WERI-Rb-1 (cell line): ENCODE results near the gene PLLP.

Source experiments
- DNase-seq: peaks from one replicate; pipeline ENCODE4 v3.0.0-alpha.2; 2020
- H3K27ac ChIP-seq: fragments of 250-450 bp; sonication (Bioruptor Pico); 2 replicates; pipeline ENCODE4 v1.5.1; 2020; ENCODE audit warnings: mild to moderate bottlenecking, moderate library complexity
- H3K27me3 ChIP-seq: fragments of 250-450 bp; sonication (Bioruptor Pico); 2 replicates; pipeline ENCODE4 v1.5.1; 2021; ENCODE audit warnings: mild to moderate bottlenecking, low read depth, moderate library complexity; ENCODE audit not compliant: insufficient read depth, severe bottlenecking
- H3K36me3 ChIP-seq: fragments of 250-450 bp; sonication (Bioruptor Pico); 2 replicates; pipeline ENCODE4 v1.5.1; 2020; ENCODE audit warnings: mild to moderate bottlenecking, moderate library complexity
- H3K4me3 ChIP-seq: 2 replicates; pipeline ENCODE4 v1.5.1; 2011; ENCODE audit warnings: low read depth, mild to moderate bottlenecking, control low read depth, low read length
- H3K9me3 ChIP-seq: fragments of 250-450 bp; sonication (Bioruptor Pico); 2 replicates; pipeline ENCODE4 v1.5.1; 2021; ENCODE audit warnings: mild to moderate bottlenecking, moderate library complexity; ENCODE audit not compliant: severe bottlenecking
- CTCF ChIP-seq: IDR thresholded peaks from 2 replicates; pipeline ENCODE4 v1.5.1; 2011; ENCODE audit warnings: low read depth, mild to moderate bottlenecking, control low read depth, inconsistent platforms, low read length

PLLP gene

GRCh38 chr16:57260294-57260929 is 24.1 kb downstream of the PLLP start:
- Histone ChIP-seq H3K27ac (no peak overlapping the region), H3K27me3 (no peaks in the 10 kb centered on the region), H3K36me3 (no peaks in the 10 kb centered on the region), H3K4me3 (no peak overlapping the region), H3K9me3 (no peaks in the 10 kb centered on the region)
- no peak for TF ChIP-seq CTCF
- DNase-seq = no peak

DNA sequence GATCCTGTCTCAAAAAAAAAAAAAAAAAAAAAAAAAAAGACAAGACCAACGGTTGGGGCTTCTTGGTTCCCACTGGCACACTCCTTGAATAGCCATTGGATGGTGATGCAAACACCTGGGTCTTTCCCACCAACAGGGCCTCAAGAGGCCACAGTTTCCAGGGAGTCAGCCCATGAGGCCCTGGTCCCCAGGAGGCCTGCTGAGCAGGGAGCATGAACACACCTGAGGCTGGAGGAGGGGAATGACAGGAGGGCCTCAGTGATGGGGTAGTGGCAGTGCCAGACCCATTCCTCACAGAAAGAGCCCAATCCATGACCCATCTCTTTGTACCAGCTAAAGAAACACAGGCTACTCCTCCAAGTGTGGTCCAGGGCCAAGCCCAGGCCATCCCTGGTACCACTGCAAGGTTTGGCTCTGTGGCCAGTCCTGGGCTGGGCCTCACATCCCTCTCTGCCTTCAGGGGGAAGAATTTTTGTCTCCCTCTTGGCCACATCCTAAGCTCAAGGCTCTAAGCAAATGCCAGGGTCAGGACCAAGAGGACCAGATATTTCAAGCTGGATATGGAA is 25.5 kb downstream of the PLLP start:
- no peaks in the 10 kb centered on the region for H3K27me3 ChIP-seq
- H3K4me3 ChIP-seq = no peak overlapping the region
- no peak overlapping the region for H3K27ac ChIP-seq
- H3K36me3 ChIP-seq = peaks cover 5% of the 10 kb centered on the region
- no peak for DNase-seq
- H3K9me3 ChIP-seq = no peaks in the 10 kb centered on the region
- no peak for TF ChIP-seq CTCF

DNA sequence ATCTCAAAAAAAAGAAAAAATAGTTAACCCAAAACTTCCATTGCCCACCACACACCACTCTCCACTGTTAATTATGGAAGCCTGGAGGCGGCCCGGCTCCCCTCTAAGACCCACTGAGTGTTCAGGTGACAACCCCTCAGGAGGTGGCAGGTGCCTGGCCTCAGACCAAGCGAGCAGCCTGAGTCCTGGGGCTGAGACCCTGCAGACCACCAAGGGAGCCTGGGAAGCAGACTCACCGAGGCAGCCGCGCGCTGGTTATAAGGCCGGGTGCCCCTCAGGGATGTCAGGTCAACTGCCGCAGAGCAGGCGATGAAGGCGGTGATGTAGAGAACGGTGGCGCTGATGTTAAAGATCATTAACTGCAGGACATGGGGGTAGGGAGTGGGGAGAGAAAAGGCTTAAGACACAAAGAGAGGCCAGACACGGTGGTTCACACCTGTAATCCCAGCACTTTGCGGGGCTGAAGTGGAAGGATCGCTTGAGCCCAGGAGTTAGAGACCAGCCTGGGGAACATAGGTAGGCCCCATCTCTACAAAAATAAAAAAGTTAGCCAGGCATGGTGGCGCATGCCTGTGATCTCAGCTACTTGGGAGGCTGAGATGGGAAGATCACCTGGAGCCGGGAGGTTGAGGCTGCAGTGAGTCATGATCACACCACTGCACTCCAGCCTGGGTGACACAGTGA is 26.1 kb downstream of the PLLP start:
- Histone ChIP-seq H3K27ac (no peak overlapping the region), H3K36me3 (peaks cover 6% of the 10 kb centered on the region), H3K27me3 (no peaks in the 10 kb centered on the region), H3K9me3 (no peaks in the 10 kb centered on the region), H3K4me3 (no peak overlapping the region)
- DNase-seq = no peak
- no peak for TF ChIP-seq CTCF

DNA sequence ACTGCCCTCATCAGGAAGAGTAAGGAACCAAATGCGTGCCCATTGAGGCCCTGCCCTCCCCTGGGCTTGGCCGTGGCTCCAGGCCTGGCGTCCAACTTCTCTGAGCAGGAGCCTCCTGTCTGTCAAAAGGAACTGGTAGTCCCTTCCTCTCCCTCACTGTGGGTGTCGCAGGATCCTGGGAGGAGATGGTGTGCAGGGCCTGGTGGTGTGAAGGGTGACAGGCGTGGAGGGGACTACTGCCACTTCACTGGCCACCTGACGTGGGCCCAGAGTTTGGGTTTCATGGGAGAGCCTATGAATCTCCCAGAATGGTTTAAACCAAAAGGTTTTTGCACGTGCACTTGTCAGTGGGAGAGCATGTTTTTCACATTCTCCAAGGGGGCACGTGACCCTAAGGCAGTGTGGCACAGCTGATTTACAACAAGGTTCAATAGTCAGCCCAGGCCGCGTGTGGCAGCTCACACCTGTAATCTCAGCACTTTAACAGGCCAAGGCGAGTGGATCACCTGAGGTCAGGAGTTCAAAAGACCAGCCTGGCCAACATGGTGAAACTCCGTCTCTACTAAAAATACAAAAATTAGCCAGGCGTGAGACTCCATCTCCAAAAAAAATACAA is 26.9 kb downstream of the PLLP start:
- no peak for DNase-seq
- Histone ChIP-seq H3K36me3 (peaks cover 10% of the 10 kb centered on the region), H3K27me3 (no peaks in the 10 kb centered on the region), H3K9me3 (no peaks in the 10 kb centered on the region), H3K4me3 (no peak overlapping the region), H3K27ac (no peak overlapping the region)
- TF ChIP-seq CTCF = no peak

- Histone ChIP-seq H3K4me3 (no peak overlapping the region), H3K9me3 (no peaks in the 10 kb centered on the region), H3K27me3 (no peaks in the 10 kb centered on the region), H3K27ac (no peak overlapping the region), H3K36me3 (peaks cover 18% of the 10 kb centered on the region)
- TF ChIP-seq CTCF = no peak
- DNase-seq = no peak
Observed at GRCh38 chr16:57256601-57257395, 27.7 kb downstream of the PLLP start.
